DND-41 (cell line): ENCODE measurements around the gene SYT9.

Experiments used
- ATAC-seq: fragments of 200-7000 bp; cut with Tn5 transposase; 3 replicates; pipeline ENCODE4 v1.9.1; 2021; ENCODE audit warnings: low read depth; ENCODE audit not compliant: insufficient read depth
- DNase-seq: peaks from one replicate; pipeline ENCODE4 v3.0.0-alpha.2; 2020
- H2AFZ ChIP-seq: 2 replicates; pipeline ENCODE4 v1.6.0; 2012; ENCODE audit warnings: low read depth, low read length
- H3K27ac ChIP-seq: 2 replicates; pipeline ENCODE4 v1.5.1; 2012; ENCODE audit warnings: low read length, inconsistent platforms
- H3K27me3 ChIP-seq: fragments of 200-600 bp; sonication (generic); 2 replicates; pipeline ENCODE4 v1.6.0; 2012; ENCODE audit warnings: low read length, mild to moderate bottlenecking, inconsistent platforms; ENCODE audit not compliant: insufficient read depth, poor library complexity
- H3K36me3 ChIP-seq: 2 replicates; pipeline ENCODE4 v1.5.1; 2012; ENCODE audit warnings: low read length, inconsistent platforms; ENCODE audit not compliant: insufficient read depth
- H3K4me1 ChIP-seq: 2 replicates; pipeline ENCODE4 v1.5.1; 2012; ENCODE audit warnings: mild to moderate bottlenecking, low read length; ENCODE audit not compliant: insufficient read depth
- H3K4me2 ChIP-seq: 2 replicates; pipeline ENCODE4 v1.6.0; 2012; ENCODE audit warnings: mild to moderate bottlenecking, moderate library complexity, low read length, inconsistent platforms; ENCODE audit not compliant: insufficient read depth
- H3K4me3 ChIP-seq, 2 experiments: fragments of 200-600 bp in 1 of 2; shearing (Covaris generic) in 1 of 2; 2 replicates each; pipeline ENCODE4 v1.5.1; 2012 to 2016; ENCODE audit warnings: inconsistent platforms in 2 of 2, low read length in 2 of 2, mild to moderate bottlenecking in 2 of 2, low read depth in 1 of 2, moderate library complexity in 1 of 2
- H3K79me2 ChIP-seq: 2 replicates; pipeline ENCODE4 v1.6.0; 2012; ENCODE audit warnings: low read length, inconsistent platforms; ENCODE audit not compliant: insufficient read depth
- H3K9ac ChIP-seq: 2 replicates; pipeline ENCODE4 v1.6.0; 2012; ENCODE audit warnings: low read depth, mild to moderate bottlenecking, inconsistent platforms, low read length, moderate library complexity
- H3K9me3 ChIP-seq: 2 replicates; pipeline ENCODE4 v1.5.1; 2012; ENCODE audit warnings: low read length, moderate library complexity, mild to moderate bottlenecking, inconsistent platforms; ENCODE audit not compliant: insufficient read depth, severe bottlenecking
- H4K20me1 ChIP-seq: 2 replicates; pipeline ENCODE4 v1.6.0; 2012; ENCODE audit warnings: low read length; ENCODE audit not compliant: insufficient read depth
- EZH2 ChIP-seq: IDR thresholded peaks from 3 replicates; pipeline ENCODE4 v1.6.1; 2012; ENCODE audit warnings: borderline replicate concordance, low read depth, mild to moderate bottlenecking, moderate library complexity, low read length, inconsistent platforms; ENCODE audit not compliant: severe bottlenecking
- TF ChIP-seq, protein P1 (sequence below): IDR thresholded peaks from 2 replicates; pipeline ENCODE4 v1.5.1; 2012; ENCODE audit warnings: borderline replicate concordance, low read length, moderate library complexity, mild to moderate bottlenecking; ENCODE audit not compliant: poor library complexity, severe bottlenecking; ENCODE audit errors: extremely low read depth

Gene SYT9

DNA sequence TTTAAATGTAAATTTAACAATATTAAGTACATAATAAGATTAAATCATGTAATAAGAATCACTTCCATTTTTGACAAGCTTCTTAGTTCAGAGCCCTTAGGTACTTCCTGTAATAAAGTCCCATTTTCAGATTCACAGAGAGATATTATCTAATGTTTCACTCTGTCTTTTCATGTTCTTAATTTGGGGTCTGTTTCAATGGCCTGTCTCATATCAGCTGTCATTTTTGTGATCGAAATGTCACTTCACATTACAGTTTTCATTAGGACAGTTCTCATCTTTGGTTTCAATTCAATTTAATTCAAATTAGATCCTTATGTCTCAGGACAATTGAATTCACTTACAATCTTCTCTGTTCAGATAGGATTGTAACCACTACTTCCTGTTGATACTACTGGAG is 211.0 kb downstream of the SYT9 start:
- no peak overlapping the region for H3K27ac ChIP-seq
- ATAC-seq (no peak), DNase-seq (no peak)
- TF ChIP-seq EZH2, result no peak
- TF ChIP-seq, protein P1, sequence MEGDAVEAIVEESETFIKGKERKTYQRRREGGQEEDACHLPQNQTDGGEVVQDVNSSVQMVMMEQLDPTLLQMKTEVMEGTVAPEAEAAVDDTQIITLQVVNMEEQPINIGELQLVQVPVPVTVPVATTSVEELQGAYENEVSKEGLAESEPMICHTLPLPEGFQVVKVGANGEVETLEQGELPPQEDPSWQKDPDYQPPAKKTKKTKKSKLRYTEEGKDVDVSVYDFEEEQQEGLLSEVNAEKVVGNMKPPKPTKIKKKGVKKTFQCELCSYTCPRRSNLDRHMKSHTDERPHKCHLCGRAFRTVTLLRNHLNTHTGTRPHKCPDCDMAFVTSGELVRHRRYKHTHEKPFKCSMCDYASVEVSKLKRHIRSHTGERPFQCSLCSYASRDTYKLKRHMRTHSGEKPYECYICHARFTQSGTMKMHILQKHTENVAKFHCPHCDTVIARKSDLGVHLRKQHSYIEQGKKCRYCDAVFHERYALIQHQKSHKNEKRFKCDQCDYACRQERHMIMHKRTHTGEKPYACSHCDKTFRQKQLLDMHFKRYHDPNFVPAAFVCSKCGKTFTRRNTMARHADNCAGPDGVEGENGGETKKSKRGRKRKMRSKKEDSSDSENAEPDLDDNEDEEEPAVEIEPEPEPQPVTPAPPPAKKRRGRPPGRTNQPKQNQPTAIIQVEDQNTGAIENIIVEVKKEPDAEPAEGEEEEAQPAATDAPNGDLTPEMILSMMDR, result no peak
- H3K9ac ChIP-seq, result no peak overlapping the region
- H3K4me1 ChIP-seq, result no peaks in the 10 kb centered on the region
- no peak overlapping the region for H3K4me3 ChIP-seq
- H3K9me3 ChIP-seq, result no peaks in the 10 kb centered on the region
- no peaks in the 10 kb centered on the region for H3K36me3 ChIP-seq
- H3K27me3 ChIP-seq, result no peaks in the 10 kb centered on the region
- H2AFZ ChIP-seq, result no peak overlapping the region
- H3K79me2 ChIP-seq, result no peaks in the 10 kb centered on the region
- H3K4me2 ChIP-seq, result no peak overlapping the region
- no peaks in the 10 kb centered on the region for H4K20me1 ChIP-seq

DNA sequence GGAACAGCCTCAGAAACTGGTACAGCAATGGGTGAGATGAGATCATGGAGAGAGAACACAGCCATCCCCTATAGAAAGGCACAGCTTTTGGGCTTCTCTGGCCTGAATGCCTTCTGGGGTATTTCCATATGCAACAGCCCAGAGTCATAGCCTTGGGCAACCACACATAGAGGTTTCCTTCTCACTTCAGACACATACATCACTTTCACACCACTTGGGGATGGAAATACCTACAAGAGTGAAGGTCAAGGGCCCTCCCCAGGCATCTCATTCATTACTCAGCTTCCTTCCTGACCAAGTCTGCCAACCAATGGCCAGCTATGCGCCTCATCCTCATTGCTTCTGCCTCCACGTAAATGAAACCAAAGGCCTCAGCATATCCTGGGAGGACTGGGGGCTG is 215.9 kb downstream of the SYT9 start:
- Histone ChIP-seq H3K4me1 (no peaks in the 10 kb centered on the region), H3K36me3 (no peaks in the 10 kb centered on the region), H3K79me2 (no peaks in the 10 kb centered on the region), H2AFZ (no peak overlapping the region), H3K27me3 (peaks cover 3% of the 10 kb centered on the region), H3K4me3 (no peak overlapping the region), H3K9ac (no peak overlapping the region), H4K20me1 (no peaks in the 10 kb centered on the region), H3K27ac (no peak overlapping the region), H3K4me2 (no peak overlapping the region), H3K9me3 (no peaks in the 10 kb centered on the region)
- ATAC-seq (no peak), DNase-seq (no peak)
- TF ChIP-seq, protein P1, result no peak
- no peak for TF ChIP-seq EZH2

DNA sequence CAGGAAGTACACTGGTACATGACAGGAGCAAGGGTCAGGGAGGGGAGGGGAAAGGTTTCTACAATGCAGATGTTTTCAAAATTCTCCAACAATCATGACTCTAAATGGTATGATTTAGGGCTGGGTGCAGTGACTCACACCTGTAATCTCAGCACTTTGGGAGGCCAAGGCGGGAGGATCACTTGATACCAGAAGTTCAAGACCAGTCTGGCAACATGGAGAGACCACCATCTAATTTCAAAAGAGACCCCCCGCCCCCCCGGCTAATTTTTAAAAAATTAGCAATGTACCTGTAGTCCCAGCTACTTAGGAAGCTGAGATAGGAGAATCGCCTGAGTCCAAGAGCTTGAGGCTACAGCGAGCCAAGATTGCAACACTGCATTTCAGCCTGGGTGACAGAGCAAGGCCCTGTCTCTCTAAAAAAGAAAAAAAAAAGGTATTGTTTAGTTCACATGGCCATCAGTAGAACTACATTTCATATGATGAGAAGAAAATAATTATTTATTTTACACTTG is 217.7 kb downstream of the SYT9 start:
- ATAC-seq (no peak), DNase-seq (no peak)
- no peaks in the 10 kb centered on the region for H3K79me2 ChIP-seq
- TF ChIP-seq, protein P1, result no peak
- TF ChIP-seq EZH2, result no peak
- H3K27me3 ChIP-seq, result peaks cover 3% of the 10 kb centered on the region
- no peaks in the 10 kb centered on the region for H3K4me1 ChIP-seq
- H4K20me1 ChIP-seq, result no peaks in the 10 kb centered on the region
- no peak overlapping the region for H3K4me2 ChIP-seq
- no peak overlapping the region for H3K27ac ChIP-seq
- H2AFZ ChIP-seq, result no peak overlapping the region
- no peak overlapping the region for H3K4me3 ChIP-seq
- H3K9me3 ChIP-seq, result no peaks in the 10 kb centered on the region
- H3K9ac ChIP-seq, result no peak overlapping the region
- no peaks in the 10 kb centered on the region for H3K36me3 ChIP-seq

DNA sequence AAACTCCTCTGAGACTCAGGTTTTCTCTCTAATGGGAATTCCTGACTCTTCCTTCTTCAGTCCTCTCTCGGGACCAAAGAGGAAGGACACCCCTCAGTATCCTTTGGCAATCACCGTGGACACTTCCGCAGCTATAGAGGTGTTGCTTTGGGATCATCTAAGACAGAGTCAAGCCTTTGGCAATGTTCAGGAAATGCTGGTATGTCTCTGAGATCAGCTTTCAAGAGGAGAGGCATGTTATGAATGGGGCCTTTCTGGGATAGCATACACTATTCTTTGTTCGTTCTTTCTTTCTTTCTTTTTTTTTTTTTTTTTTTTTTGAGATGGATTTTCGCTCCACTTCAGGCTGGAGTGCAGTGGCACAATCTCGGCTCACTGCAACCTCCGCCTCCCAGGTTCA is 219.4 kb downstream of the SYT9 start:
- TF ChIP-seq, protein P1, result no peak
- no peak for TF ChIP-seq EZH2
- peaks cover 3% of the 10 kb centered on the region for H3K27me3 ChIP-seq
- no peaks in the 10 kb centered on the region for H3K4me1 ChIP-seq
- H3K36me3 ChIP-seq, result no peaks in the 10 kb centered on the region
- ATAC-seq (no peak), DNase-seq (no peak)
- H2AFZ ChIP-seq, result no peak overlapping the region
- H3K27ac ChIP-seq, result no peak overlapping the region
- no peaks in the 10 kb centered on the region for H4K20me1 ChIP-seq
- no peaks in the 10 kb centered on the region for H3K9me3 ChIP-seq
- no peaks in the 10 kb centered on the region for H3K79me2 ChIP-seq
- H3K4me3 ChIP-seq, result no peak overlapping the region
- no peak overlapping the region for H3K9ac ChIP-seq
- H3K4me2 ChIP-seq, result no peak overlapping the region
